ENCODE data around the gene SULT1A2.
"Not testable (repeated sequence)": the region's sequence is repeated elsewhere in the genome, so short reads cannot be mapped to it uniquely, and the experiment has no call there.

Gene SULT1A2

DNA sequence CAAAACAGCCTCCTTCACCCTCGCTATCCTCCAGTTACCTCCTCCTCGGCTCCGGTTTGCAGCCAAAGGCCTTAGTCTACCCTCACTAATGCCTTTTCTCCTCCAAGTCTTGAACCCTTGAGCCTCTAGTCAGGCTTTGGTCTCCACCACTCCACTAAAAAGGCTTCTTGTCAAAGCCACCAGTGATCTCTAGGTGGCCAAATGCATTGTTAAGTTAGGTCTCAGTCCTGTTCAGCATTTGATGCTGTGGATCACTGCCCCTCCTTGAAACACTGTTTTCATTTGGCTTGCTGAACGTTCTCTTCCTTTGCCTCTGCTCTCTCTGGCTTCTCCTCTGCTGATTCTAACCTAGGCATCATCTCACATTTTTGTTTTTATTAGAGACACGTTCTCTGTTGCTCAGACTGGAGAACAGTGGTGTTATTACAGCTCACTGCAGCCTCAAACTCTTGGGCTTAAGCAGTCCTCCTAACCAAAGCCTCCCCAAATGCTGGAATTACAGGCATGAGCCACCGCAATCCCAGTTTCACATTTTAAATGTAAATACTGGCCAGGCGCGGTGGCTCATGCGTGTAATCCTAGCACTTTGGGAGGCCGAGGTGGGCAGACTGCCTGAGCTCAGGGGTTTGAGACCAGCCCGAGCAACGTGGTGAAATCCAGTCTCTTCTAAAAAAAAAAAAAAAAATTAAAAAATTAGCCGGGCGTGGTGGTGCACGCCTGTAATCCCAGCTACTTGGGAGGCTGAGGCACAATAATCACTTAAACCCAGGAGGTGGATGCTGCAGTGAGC lies 42.0 kb downstream of the SULT1A2 start:
- no peak for DNase-seq

DNA sequence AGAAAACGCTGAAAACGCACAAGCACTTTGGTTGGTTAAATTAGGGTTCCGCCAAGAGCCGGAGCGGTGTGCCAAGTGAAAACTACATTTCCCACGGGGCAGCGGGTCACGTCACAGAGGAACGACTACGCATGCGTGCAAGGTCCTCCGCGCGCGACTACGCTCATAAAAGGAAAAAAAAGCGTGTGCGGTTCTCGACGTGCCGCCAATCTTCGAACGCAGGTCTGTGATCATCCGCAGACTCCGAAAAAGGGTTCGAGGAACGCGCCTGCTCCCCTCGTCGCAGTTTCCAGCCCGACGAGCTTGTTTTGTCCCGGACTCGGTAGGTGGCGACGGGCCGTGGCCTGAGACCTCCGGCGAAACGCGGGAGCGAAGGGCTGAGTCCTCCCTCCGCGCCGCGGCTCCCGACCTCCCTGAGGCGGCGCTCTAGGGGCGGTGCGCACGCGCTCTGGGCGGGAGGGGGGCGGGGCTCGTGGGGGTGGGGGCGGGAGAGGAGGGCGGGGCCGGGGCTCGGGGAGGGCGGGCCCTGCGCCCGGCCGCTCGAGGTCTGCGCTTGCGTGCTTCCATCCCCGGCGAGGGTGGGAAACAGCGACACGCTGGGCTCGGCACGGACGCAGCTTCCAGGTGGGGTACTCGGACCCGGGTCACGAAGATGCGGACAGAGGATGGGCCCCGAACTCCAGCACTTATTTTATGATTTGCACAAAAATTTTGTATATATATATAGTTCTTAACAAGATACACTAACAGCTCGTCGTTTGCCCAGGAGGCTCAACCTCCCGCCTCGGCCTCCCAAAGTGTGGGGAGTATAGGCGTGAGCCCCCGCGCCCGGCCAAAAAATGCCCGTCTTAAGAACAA lies 42.8 kb downstream of the SULT1A2 start, which contains the start of gene SGF29:
SGF29 (plus strand) TSS at position 145 of the 858 bp plus-strand sequence. CDS start 27,150 bp downstream, outside the sequence.
- peak; percentile 93 for DNase-seq

DNA sequence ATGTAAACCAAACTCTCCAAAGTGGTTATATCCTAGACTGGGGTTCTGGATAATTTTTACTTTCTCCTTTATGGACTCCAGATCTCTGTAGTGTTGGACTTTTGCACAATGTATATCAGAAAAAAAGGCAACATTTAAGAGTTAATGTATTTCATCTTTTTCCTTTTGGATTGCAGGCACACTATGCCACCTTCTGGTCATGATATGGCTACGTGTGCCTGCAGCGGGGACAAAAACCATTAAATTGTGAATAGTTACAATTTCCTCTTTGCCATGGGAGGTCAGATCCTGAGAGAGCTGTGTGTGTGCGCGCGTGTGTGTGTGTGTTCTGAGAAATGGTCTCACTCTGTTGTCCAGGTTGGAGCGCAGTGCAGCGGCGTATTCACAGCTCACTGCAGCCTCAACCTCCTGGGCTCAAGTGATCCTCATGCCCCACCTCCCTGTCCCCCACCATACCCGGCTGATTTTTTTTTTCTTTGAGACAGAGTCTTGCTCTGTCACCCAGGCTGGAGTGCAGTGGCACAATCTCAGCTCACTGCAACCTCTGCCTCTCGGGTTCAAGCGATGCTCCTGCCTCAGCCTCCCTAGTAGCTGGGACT lies 47.5 kb downstream of the SULT1A2 start:
- DNase-seq, result no peak

DNA sequence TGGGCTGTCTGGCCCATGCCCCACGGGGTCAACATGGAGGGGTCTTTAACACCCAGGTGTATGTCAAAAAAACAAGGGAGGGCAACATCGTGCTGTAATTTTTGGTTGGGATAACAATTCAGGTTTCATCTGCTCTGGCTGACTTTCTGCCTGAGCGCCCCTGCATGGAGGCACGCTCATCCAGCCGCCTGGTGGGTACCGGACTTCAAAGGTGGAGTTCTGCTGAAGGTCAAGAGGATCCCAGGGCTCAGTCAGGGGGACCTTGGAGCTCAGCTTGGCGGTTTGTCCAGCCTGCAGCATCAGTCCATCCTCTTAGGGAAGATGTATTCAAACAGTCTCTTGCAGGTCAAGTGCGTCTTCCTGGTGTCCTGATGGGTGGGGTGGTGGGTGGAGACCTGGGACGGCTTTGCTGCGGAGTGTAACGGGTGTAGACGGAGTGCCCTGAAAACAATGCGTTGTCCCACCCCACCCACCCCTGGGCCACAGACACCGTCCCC lies 48.5 kb downstream of the SULT1A2 start:
- DNase-seq, result no peak

DNA sequence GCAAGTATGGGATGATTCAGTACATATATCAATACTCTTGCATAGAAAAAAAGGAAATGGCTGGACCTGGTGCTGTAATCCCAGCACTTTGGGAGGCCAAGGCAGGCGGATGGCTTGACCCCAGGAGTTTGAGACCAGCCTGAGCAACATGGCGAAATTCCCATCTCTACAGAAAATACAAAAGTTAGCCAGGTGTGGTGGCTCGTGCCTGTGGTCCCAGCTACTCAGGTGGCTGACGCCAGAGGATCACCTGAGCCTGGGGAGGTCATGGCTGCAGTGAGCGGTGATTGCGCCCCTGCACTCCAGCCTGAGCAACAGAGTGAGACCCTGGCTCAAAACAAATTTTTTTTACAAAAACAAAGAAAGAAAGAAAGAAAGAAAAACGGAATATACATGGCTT lies 50.2 kb downstream of the SULT1A2 start:
- no peak for DNase-seq

DNA sequence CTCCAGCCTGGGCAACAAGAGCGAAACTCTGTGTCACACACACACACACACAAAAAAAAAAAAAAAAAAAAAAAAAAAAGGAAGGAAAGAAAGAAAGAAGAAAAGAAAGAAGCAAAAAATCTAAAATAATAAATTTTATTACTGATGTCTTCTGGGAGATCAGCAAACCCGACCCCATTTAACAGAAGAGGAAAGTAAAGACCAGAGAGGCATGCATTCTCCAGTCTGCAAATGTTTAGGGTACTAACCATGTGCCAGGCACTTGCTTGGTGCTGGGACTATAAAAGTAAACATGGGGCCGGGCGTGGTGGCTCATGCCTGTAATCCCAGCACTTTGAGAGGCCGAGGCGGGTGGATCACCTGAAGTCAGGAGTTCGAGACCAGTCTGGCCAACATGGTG lies 50.9 kb downstream of the SULT1A2 start:
- DNase-seq, result not testable (repeated sequence)

DNA sequence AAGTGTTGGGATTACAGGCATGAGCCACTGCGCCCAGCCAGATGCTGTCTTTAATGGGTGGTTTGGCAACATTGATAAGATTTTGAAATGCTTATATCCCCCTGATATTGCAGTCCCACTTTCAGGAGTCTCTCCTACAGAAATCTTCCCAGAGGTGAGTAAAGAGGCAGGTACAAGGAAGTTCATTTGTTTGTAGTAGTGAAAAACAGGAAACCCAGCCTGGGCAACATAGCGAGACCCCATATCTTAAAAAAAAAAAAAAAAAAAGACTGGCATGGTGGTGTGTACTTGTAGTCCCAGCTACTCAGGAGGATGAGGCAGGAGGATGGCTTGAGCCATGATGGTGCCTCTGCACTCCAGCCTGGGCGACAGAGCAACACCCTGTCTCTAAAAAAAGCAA lies 51.9 kb downstream of the SULT1A2 start:
- DNase-seq, result no peak

DNA sequence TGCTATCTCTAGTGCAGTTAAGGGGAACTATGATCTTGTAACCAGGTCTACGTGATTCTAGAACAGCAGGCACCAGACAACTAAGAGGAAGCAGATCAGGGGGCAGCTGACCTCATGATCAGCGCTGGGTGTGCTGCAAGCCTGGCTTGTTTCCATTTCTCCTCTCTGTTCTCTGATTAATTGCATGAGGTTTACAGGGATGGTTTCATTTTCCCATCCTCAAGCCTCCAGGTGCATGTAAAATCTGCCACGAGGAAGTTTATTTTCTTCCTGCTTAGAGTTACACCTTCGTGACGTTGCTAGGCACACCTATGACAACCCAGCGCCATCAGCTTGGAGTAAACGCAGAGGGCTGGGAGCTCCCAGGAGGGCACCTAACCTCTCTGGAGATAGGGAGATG lies 53.8 kb downstream of the SULT1A2 start:
- no peak for DNase-seq

DNA sequence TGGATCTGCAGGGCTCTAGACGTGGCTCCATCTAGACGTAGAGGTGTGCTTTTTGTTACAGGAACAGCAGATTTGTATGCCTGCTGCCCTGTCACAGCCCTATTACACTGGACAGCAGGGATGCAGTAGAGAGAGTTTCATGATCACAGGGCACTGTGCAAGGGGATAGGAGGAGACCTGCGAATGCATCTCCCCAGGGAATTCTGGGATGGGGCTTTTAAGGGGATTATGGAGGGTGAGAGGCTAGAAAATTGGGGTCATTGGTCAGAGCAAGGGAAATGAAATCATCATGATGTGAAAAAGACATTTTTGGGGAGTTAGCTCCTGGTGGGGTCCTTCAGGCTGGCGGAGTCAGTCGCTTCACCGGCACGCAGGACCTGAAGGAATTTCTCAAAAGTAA lies 54.2 kb downstream of the SULT1A2 start:
- no peak for DNase-seq
